HG03520 (cell line): ENCODE results near the gene NRXN3.
"Not testable (repeated sequence)": the region's sequence is repeated elsewhere in the genome, so short reads cannot be mapped to it uniquely, and the experiment has no call there.

Source experiments
- ATAC-seq: cut with Tn5 transposase; IDR thresholded peaks from one replicate; pipeline ENCODE4 v1.9.1; 2021; ENCODE audit warnings: mild to moderate bottlenecking, moderate library complexity; ENCODE audit not compliant: unreplicated experiment

The NRXN3 gene

GRCh38 chr14:79096811-79097210, 926.6 kb downstream of the NRXN3 start:
- no peak for ATAC-seq

GRCh38 chr14:79098324-79098723, 928.2 kb downstream of the NRXN3 start:
- no peak for ATAC-seq

DNA sequence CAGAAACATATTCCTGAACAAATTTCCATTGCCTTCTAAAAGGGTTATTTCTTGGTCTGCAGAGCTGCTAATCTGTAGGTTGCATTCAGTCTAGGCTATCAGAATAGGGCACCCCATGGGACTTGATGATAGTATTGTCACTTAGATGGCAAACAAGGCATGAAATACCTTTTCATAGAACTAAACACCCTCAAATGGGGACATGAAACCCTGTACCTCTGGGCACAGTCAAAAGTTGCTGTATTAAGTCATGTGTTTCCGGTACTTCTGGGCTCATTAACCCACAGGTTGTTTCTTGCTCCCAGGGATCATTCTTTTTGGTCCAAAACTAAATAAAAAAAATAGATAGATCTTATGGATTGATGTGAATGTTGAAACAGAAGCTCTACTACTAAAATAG, 930.4 kb downstream of the NRXN3 start:
- ATAC-seq, result no peak

- no peak for ATAC-seq
Observed at GRCh38 chr14:79101388-79101787, 931.2 kb downstream of the NRXN3 start.

GRCh38 chr14:79103764-79104163, 933.6 kb downstream of the NRXN3 start:
- no peak for ATAC-seq

- not testable (repeated sequence) for ATAC-seq
Observed at GRCh38 chr14:79110564-79110963, 940.4 kb downstream of the NRXN3 start.

GRCh38 chr14:79111987-79112501, 941.9 kb downstream of the NRXN3 start:
- ATAC-seq, result no peak

GRCh38 chr14:79117561-79117960, 947.4 kb downstream of the NRXN3 start:
- ATAC-seq, result no peak

- ATAC-seq, result no peak
Observed at GRCh38 chr14:79118291-79118690, 948.1 kb downstream of the NRXN3 start.

GRCh38 chr14:79134361-79134760, 964.2 kb downstream of the NRXN3 start:
- no peak for ATAC-seq

DNA sequence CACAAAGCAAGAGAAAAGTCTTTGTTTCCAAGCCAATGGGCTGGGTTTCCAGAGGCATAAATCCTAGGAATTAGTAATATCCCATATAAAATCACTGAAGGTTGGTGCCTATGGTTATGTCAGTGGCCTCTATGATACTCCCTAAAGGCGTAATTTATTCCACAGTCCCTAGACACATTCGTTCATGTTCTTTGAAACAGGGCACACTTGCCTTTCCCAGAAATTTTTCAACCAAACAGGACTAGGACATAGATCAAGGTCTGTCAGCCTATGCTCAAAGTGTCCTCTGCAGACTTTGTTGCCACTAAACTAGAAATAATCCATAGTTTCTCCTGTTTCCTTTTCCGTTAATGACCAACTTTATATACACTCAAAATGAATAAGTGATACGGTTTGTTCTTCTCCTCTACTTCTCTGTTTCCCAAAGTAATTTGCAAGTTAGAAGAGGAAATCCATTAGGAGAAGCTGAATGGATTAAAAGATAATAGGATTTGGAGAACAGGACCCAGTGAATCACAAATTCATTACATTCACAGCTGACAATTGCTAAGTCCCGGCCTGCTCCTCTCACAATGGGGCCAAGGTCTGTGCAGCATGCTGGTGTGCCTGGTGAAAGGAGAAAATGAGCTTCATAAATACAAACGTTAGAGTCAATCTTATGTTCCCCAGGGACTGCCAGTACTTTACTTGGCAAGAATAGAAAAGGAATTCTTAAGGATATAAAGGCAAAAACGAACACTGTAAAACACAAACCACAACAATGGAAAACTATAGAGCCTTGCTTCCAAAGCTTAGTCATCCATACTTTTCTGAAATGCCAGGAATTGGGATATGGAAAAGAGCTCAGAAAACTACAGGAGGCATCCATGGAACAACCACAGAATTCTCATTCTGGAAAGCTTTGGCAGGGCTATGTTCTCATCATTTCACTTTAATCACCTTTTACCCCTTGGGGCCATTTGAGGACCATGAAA, 966.2 kb downstream of the NRXN3 start:
- no peak for ATAC-seq

- no peak for ATAC-seq
Observed at GRCh38 chr14:79137045-79137430, 966.9 kb downstream of the NRXN3 start.

DNA sequence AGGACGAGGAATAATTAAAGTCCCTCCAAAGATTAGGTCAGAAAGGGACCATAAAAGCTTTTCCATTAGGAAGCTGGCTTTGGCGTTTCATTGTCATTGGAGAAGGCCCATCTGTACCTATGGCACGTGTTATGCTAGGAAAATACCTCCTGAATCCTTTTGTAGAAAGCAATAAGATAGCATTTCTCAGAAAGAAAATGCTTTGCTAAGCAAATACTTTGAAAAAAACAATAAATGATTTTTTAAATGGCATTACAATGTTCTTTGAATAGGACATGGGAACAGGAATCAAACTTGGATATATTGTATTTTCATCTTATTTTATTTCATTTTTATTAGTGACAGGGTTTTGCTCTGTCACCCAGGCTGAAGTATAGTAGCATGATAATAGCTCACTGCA, 967.7 kb downstream of the NRXN3 start:
- ATAC-seq, result no peak

DNA sequence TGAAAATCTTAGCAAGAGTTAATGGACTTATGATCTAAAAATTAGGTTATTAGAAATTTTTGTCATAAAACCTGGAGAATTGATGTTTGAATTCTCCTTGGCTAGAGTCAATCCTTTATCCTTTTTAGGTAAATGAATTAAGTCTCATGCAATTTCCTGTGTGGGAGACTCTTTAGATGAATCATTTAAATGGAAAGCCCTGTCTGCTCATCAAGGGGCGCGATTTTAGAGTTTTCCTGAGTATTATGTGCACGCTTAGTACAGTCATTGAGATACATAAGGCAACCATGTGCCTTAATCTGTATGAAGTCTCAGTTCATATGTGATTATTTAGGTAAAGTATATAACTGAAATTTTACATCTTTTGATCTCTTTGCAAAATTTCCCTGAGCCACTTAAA, 974.7 kb downstream of the NRXN3 start:
- no peak for ATAC-seq

GRCh38 chr14:79150226-79150625, 980.1 kb downstream of the NRXN3 start:
- no peak for ATAC-seq

DNA sequence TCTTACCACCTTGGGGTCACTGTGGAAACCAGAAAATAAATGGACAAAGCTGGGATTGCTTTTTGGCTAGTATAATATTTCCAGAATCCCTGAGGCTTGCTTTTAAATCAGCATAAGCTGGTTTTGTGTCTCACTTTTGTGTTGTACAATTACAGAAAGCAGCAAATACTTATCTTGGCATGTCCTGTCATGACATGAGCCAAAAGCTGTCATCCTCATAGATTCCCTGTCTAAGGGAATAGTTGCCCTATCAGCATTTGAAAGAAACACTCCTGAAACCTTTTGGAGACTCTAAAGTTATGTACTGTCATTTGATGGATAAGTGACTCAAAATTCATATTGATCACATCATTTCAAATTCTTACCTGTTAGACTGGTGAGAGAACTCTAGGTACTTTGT, 987.2 kb downstream of the NRXN3 start:
- ATAC-seq, result no peak

GRCh38 chr14:79161571-79161970, 991.4 kb downstream of the NRXN3 start:
- ATAC-seq, result no peak

GRCh38 chr14:79162833-79163232, 992.7 kb downstream of the NRXN3 start:
- ATAC-seq, result no peak

- no peak for ATAC-seq
Observed at GRCh38 chr14:79165471-79166090, 995.4 kb downstream of the NRXN3 start.

DNA sequence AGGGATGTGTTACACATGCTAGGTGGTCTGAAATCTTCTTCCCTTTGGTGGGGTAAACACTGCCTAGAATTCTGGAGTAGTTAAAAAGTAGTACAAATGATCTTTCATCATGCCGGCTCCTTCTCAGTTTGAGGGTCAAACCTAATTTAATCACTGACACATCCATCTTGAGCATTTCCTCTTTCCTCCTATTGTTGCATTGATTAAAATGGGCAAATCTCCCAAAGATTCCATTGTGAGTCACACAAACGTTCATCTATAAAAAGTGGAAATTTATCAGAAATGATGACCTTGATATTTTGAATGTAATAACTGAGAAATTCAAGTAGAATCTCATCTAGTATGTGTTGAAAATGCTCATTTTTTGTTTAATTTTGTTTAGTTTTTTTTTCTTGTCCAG, 996.0 kb downstream of the NRXN3 start:
- ATAC-seq, result no peak

GRCh38 chr14:79167957-79168356, 997.8 kb downstream of the NRXN3 start:
- ATAC-seq, result no peak

GRCh38 chr14:79175671-79176070, 1005.5 kb downstream of the NRXN3 start:
- ATAC-seq, result no peak
